GM21576 (cell line): Measurements from ENCODE around the gene RPL10A.
"Not testable (repeated sequence)": the region's sequence is repeated elsewhere in the genome, so short reads cannot be mapped to it uniquely, and the experiment has no call there.

Source experiments
- ATAC-seq: cut with Tn5 transposase; IDR thresholded peaks from one replicate; pipeline ENCODE4 v1.9.1; 2021; ENCODE audit warnings: mild to moderate bottlenecking, moderate library complexity; ENCODE audit not compliant: unreplicated experiment

RPL10A gene

GRCh38 chr6:35468181-35468979 lies at the start of gene RPL10A:
RPL10A (plus strand) TSS chr6:35468401; CDS start chr6:35468435, 34 bp downstream.
- ATAC-seq = peak; percentile 74

- no peak for ATAC-seq
Observed at GRCh38 chr6:35419417-35419816, 48.8 kb upstream of the RPL10A start.

GRCh38 chr6:35419961-35420360 lies 48.2 kb upstream of the RPL10A start:
- no peak for ATAC-seq

GRCh38 chr6:35425284-35425683 lies 42.9 kb upstream of the RPL10A start:
- ATAC-seq = no peak

- ATAC-seq = no peak
Observed at GRCh38 chr6:35426074-35426473, 42.1 kb upstream of the RPL10A start.

- no peak for ATAC-seq
Observed at GRCh38 chr6:35427435-35427834, 40.8 kb upstream of the RPL10A start.

GRCh38 chr6:35427851-35428321 lies 40.3 kb upstream of the RPL10A start:
- no peak for ATAC-seq

DNA sequence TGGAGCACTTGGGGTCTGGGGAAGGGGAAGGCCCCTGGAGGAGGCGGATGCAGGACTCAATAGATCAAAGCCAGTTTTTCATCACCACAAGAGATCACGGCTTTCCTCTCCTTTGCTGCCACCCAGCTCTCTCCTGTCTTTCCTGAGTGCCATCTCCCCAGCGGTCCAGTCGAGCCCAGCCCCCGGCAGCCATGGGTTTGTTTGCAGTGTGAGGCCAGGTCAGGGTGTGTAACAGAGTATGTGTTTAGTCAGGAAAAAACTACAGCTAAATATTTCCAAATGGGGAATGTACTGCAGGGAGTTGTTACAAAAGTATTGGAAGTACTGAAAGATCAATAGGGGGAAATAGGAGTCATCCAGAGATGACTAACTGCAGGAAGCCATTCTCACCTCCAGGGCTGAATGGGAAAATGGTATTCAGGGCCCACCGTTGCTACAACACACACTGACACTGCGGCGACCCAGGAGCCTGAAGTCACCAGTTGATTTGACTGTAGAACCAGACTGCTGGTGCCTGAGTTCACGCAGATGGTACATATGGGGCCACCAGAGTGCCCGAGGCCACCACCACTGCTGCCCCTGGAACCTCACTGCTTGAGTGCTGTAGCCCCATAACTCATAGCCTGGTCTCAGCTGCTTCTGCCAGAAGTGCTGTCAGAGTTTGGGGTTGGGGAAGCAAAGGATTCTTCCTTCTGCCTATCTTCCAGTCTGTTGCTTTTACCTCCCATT lies 39.6 kb upstream of the RPL10A start:
- ATAC-seq = no peak

DNA sequence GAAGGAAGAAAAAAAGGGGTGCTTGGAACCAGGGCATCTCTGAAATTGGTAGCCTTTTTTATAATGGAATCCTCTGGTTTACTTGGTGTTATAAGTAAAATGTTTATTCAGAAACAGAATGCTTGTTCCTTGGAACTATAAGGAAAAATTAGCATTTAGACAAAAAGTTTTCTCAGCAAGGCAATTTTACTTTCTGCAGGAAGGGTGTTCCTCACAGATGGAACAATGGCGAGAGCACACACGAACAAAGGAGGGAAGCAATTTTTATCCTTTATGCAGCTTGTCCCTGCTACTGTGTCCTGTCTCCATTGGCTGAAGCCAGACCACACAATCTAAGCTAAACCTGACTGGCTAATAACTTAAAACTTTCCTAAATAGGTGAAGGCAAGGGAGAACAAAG lies 38.7 kb upstream of the RPL10A start:
- no peak for ATAC-seq

GRCh38 chr6:35432291-35432690 lies 35.9 kb upstream of the RPL10A start:
- no peak for ATAC-seq

GRCh38 chr6:35432702-35433101 lies 35.5 kb upstream of the RPL10A start:
- ATAC-seq = not testable (repeated sequence)

- no peak for ATAC-seq
Observed at GRCh38 chr6:35435074-35435837, 32.9 kb upstream of the RPL10A start.

- no peak for ATAC-seq
Observed at GRCh38 chr6:35436071-35436857, 31.9 kb upstream of the RPL10A start.

DNA sequence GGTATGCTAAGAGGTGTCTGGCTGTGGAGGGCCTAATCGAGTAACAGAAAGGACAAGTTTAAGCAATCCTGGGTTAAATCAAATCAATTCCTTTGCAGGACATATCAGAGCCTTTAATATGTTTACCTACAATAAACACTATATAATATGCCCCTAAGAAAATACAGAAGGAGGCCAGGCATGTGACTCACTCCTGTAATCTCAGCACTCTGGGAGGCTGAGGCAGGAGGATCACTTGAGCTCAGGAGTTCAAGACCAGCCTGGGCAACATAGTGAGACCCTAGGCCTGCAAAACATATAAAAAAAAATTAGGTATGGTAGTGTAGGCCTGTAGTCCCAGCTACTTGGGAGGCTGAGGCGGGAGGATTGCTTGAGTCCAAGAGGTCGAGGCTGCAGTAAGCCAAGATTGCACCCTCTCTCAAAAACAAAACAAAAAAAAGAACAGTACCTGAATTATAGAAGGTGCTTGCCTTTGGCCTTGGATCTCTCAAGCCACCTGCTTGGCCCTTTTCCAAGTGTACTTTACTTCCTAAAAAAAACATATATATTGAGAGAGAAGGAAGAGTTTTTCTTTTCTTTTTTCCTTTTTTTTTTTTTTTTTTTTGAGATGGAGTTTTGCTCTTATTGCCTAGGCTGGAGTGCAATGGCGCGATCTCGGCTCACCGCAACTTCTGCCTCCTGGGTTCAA lies 29.7 kb upstream of the RPL10A start:
- not testable (repeated sequence) for ATAC-seq

DNA sequence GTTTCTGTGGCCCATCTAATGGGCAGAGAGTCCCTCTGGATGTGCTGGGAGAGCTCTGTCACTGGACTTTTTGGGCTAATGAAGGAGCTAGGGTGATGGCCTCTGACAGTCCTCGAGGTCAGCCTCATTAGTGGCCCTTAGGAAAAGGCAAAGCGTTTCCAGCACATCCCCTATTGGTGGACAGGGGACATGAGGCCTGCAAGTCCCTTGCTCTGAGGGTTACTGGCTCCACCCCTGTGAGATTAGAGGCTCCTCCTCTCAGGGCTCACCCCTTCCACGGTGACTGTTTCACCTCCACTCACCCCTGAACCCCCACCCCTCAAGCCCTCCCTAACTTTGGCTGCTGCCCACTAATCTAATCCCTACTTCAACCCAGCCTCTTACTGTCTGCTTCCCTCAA lies 28.9 kb upstream of the RPL10A start:
- ATAC-seq = no peak

- no peak for ATAC-seq
Observed at GRCh38 chr6:35441205-35441604, 27.0 kb upstream of the RPL10A start.

DNA sequence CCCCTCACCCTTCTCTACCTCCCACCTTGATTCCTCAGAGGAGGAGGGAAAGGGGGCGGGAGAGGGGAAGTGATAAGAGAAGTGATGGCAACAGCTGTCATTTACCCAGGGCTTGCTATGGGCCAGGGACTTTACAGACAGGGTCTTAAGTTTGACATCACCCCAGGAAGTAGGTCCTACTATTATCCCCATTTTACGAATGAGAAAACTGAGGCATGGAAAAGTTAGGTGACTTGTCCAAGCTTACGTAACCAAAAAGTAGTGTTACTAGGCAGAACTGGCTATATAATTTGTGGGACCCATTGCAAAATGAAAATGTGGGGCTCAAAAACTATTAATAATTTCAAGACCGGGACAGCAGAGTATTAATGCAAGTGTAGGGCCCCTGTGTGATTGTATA lies 26.6 kb upstream of the RPL10A start:
- no peak for ATAC-seq

- no peak for ATAC-seq
Observed at GRCh38 chr6:35442693-35443092, 25.5 kb upstream of the RPL10A start.

DNA sequence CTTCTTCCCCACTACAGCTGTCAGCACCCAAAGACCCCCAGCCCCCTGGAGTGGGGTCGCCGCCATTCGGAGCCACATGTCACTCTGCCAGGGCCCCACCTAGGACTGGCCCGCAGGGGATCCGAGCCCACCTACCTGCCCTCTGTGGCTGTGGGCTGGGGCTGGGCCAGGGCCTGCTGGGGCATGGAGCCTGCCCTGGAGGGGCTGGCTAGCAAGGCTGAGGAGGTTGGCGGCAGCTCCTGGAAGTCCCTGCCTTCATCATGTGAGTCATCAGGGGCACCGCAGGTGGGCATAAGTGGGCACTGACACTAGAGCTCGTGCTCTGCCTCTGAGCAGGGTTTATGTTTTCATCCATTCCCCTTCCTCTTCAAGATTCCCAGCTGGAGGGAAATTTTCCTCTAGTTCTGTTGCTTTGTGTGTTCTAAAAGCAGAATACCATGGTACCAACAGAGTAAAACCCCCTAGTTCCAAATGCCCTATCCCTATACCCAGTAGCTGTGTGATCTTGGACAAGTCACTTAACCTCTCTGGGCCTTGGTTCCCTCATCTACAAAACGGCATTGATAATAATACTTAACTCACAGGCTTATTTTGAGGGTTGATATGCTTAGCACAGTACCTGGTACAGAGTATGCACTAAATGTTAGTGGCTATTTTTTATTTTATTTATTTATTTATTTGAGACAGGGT lies 24.7 kb upstream of the RPL10A start:
- ATAC-seq = no peak
